K562 treated with DMSO at 1 percent for 24 hours (cell line): ENCODE results near the gene FAM174B. TPM values are rescaled to one million over a fixed set of nuclear protein-coding genes. Genes with fewer than 3 reads are reported as not detected.

Experiments used
- total RNA-seq: library from RNA; unstranded; fragments of 300-600 nt; gene quantifications from 2 replicates; pipeline ENCODE4 v1.2.3, GENCODE V29; 2022; ENCODE audit warnings: low read depth; ENCODE audit not compliant: insufficient read depth

The FAM174B gene
- 3.0 and 8.4 TPM in 2 replicates for total RNA-seq

GRCh38 chr15:92655178-92655995, at the start of gene FAM174B:
FAM174B (minus strand) TSS chr15:92655775.

Other genes with a start within 250 kb of the FAM174B start
- 40.7 and 45.5 TPM in 2 replicates for gene CHD2, start 244.5 kb upstream of the FAM174B start, total RNA-seq